ENCODE results near the gene PLPPR1.

PLPPR1 gene

GRCh38 chr9:101235105-101235866 lies 206.8 kb downstream of the PLPPR1 start:
- H3K9ac ChIP-seq (ENCODE audit: low read length): no peak overlapping the region
- TF ChIP-seq EZH2 (optimal IDR thresholded peaks at IDR 0.05; ENCODE audit: low read depth, low read length) (no peak), CTCF (IDR thresholded peaks at IDR 0.05; ENCODE audit: low read length) (peak; percentile 73)
- H3F3A ChIP-seq (ENCODE audit: insufficient read depth, low read length): no peaks in the 10 kb centered on the region
- H3K27me3 ChIP-seq (replicated peaks; ENCODE audit: insufficient read depth, low read length): no peaks in the 10 kb centered on the region
- H3K79me2 ChIP-seq (ENCODE audit: low read length): no peaks in the 10 kb centered on the region
- H3K27ac ChIP-seq (ENCODE audit: low read length): no peak overlapping the region
- H3K4me2 ChIP-seq (ENCODE audit: low read depth, low read length): no peak overlapping the region; the same call in 1 of the 2 replicates
- no peaks in the 10 kb centered on the region for H3K4me1 ChIP-seq (ENCODE audit: low read length)
- H3K36me3 ChIP-seq (replicated peaks; ENCODE audit: insufficient read depth, low read length): no peaks in the 10 kb centered on the region
- no peaks in the 10 kb centered on the region for H3K9me2 ChIP-seq (replicated peaks; ENCODE audit: insufficient read depth, low read length)
- peak; percentile 52 for DNase-seq
- H3K9me3 ChIP-seq (replicated peaks; ENCODE audit: insufficient read depth, low read length): no peaks in the 10 kb centered on the region
- H3K4me3 ChIP-seq (ENCODE audit: low read length): no peak overlapping the region
- peak overlapping the region; percentile 47; the same call in 1 of the 2 replicates for H2AFZ ChIP-seq (ENCODE audit: low read length)
- H4K20me1 ChIP-seq (ENCODE audit: insufficient read depth, low read length): no peaks in the 10 kb centered on the region

- H3K27me3 ChIP-seq (replicated peaks; ENCODE audit: insufficient read depth, low read length): no peaks in the 10 kb centered on the region
- H3K79me2 ChIP-seq (ENCODE audit: low read length): no peaks in the 10 kb centered on the region
- no peak overlapping the region for H3K9ac ChIP-seq (ENCODE audit: low read length)
- H3K36me3 ChIP-seq (replicated peaks; ENCODE audit: insufficient read depth, low read length): no peaks in the 10 kb centered on the region
- H3K4me1 ChIP-seq (ENCODE audit: low read length): peaks cover 7% of the 10 kb centered on the region; the same call in 1 of the 2 replicates
- H3K9me3 ChIP-seq (replicated peaks; ENCODE audit: insufficient read depth, low read length): no peaks in the 10 kb centered on the region
- TF ChIP-seq EZH2phosphoT487 (IDR thresholded peaks at IDR 0.05; ENCODE audit: low read length) (no peak), CTCF (IDR thresholded peaks at IDR 0.05; ENCODE audit: low read length) (no peak), EZH2 (optimal IDR thresholded peaks at IDR 0.05; ENCODE audit: low read depth, low read length) (no peak)
- H3K4me3 ChIP-seq (ENCODE audit: low read length): no peak overlapping the region
- H3K9me2 ChIP-seq (replicated peaks; ENCODE audit: insufficient read depth, low read length): no peaks in the 10 kb centered on the region
- no peak overlapping the region for H3K27ac ChIP-seq (ENCODE audit: low read length)
- H2AFZ ChIP-seq (ENCODE audit: low read length): no peak overlapping the region
- DNase-seq: no peak
- no peak overlapping the region for H3K4me2 ChIP-seq (ENCODE audit: low read depth, low read length)
- no peaks in the 10 kb centered on the region for H3F3A ChIP-seq (ENCODE audit: insufficient read depth, low read length)
- no peaks in the 10 kb centered on the region for H4K20me1 ChIP-seq (ENCODE audit: insufficient read depth, low read length)
These were observed 214.1 kb downstream of the PLPPR1 start for GRCh38 chr9:101242651-101243050.

GRCh38 chr9:101246691-101247090 lies 218.2 kb downstream of the PLPPR1 start:
- TF ChIP-seq EZH2 (optimal IDR thresholded peaks at IDR 0.05; ENCODE audit: low read depth, low read length) (no peak), EZH2phosphoT487 (IDR thresholded peaks at IDR 0.05; ENCODE audit: low read length) (no peak), CTCF (IDR thresholded peaks at IDR 0.05; ENCODE audit: low read length) (no peak)
- no peak overlapping the region for H3K4me3 ChIP-seq (ENCODE audit: low read length)

More at GRCh38 chr9:101246691-101247090, 218.2 kb downstream of the PLPPR1 start:
- Histone ChIP-seq H3K9me3 (replicated peaks; ENCODE audit: insufficient read depth, low read length) (no peaks in the 10 kb centered on the region), H3K4me2 (ENCODE audit: low read depth, low read length) (no peak overlapping the region), H3K9ac (ENCODE audit: low read length) (no peak overlapping the region), H2AFZ (ENCODE audit: low read length) (no peak overlapping the region), H3K79me2 (ENCODE audit: low read length) (no peaks in the 10 kb centered on the region), H3K27ac (ENCODE audit: low read length) (no peak overlapping the region), H3K36me3 (replicated peaks; ENCODE audit: insufficient read depth, low read length) (no peaks in the 10 kb centered on the region), H3K4me1 (ENCODE audit: low read length) (peaks cover 7% of the 10 kb centered on the region; the same call in 1 of the 2 replicates), H3K27me3 (replicated peaks; ENCODE audit: insufficient read depth, low read length) (no peaks in the 10 kb centered on the region), H3F3A (ENCODE audit: insufficient read depth, low read length) (no peaks in the 10 kb centered on the region), H4K20me1 (ENCODE audit: insufficient read depth, low read length) (no peaks in the 10 kb centered on the region), H3K9me2 (replicated peaks; ENCODE audit: insufficient read depth, low read length) (no peaks in the 10 kb centered on the region)
- peak; percentile 14 for DNase-seq
